ENCODE measurements around the gene FMN1.

FMN1 gene

DNA sequence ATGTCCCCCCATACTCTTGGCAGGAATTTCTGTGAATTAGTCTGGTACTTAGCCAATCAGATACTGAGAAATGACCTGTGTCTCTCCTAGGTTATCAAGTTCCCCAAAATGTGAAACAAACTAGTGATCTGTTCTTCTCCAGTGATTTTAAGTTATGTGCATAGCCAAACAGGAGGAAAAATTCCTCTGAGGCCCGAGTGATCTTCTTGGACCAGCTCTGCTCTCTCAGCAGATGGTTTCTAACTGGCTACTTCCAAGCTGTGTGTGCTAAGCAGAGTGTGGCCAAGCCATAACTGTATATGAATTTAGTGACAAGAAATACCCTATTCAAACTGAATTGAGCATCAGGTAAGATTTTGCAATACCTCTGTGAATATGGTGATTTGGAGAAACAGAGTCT is 387.2 kb downstream of the FMN1 start:
- Histone ChIP-seq H3K36me3 (ENCODE audit: control insufficient read depth in 1 of 2, insufficient read depth in 2 of 2, low read length in 2 of 2) (no peaks in the 10 kb centered on the region), H3K4me3 (ENCODE audit: low read depth in 1 of 2, low read length in 2 of 2) (no peak overlapping the region), H3K9me3 (ENCODE audit: control insufficient read depth in 1 of 2, low read length in 2 of 2) (no peaks in the 10 kb centered on the region), H3K27ac (ENCODE audit: low read length) (no peak overlapping the region), H3K27me3 (ENCODE audit: low read depth, low read length) (no peaks in the 10 kb centered on the region), H3K4me1 (ENCODE audit: control insufficient read depth in 1 of 2, insufficient read depth in 2 of 2, low read length in 2 of 2) (peaks cover 0 to 4% of the 10 kb centered on the region in 2 donors)

DNA sequence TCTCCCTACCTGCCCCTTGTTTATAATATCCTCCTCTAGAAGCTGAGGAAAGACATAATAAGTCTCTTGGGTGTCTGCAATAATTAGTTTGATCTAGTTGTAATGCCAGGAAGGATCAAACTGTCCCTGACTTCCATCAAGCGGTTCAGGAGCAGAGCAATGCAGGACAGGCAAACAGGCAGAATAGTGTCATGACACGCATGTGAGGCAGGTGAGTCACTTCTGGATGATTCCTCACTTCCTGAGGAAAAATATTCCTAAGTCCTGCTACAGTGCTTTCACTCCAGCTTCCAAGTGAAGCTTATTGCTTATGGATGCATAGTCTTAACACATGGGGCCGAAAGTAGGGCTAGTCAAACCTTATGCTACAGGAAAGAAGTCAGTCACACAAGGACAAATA is 390.9 kb downstream of the FMN1 start:
- Histone ChIP-seq H3K9me3 (ENCODE audit: control insufficient read depth in 1 of 2, low read length in 2 of 2) (no peaks in the 10 kb centered on the region), H3K4me3 (ENCODE audit: low read depth in 1 of 2, low read length in 2 of 2) (no peak overlapping the region), H3K36me3 (ENCODE audit: control insufficient read depth in 1 of 2, insufficient read depth in 2 of 2, low read length in 2 of 2) (no peaks in the 10 kb centered on the region), H3K27ac (ENCODE audit: low read length) (no peak overlapping the region), H3K27me3 (ENCODE audit: low read depth, low read length) (no peaks in the 10 kb centered on the region), H3K4me1 (ENCODE audit: control insufficient read depth in 1 of 2, insufficient read depth in 2 of 2, low read length in 2 of 2) (peaks cover 0 to 4% of the 10 kb centered on the region in 2 donors)

DNA sequence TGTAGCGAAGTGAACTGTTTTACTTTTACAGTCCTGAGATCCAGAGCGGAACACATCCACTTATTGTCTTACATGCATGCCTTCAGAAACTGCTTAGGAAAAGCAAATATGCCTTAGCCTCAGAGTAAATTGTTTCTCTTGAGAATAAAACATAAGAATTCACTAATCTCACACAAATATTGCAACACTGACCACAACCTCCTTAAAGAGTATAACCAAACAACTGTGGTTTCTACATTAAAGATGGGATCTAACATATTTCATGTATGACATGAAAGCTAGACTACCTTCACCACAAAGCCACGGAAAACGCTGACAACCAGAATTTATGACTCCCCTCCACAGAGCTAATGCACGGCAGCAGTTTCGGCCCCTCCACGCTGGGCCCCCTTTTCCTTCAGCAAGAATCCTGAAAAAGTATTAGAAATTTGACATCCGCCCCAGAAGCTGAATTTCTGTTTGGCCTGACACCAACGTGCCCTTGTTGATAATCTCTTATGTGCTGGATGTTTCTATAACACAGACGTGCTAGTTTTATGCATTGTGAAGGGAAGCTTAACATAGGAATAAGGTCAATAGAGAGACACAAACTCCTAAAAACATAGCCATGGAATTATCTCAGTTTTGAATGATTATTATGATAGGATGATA is 392.1 kb downstream of the FMN1 start:
- no peak overlapping the region for H3K27ac ChIP-seq (ENCODE audit: low read length)
- H3K36me3 ChIP-seq (ENCODE audit: control insufficient read depth in 1 of 2, insufficient read depth in 2 of 2, low read length in 2 of 2) = no peaks in the 10 kb centered on the region
- H3K4me3 ChIP-seq (ENCODE audit: low read depth in 1 of 2, low read length in 2 of 2) = no peak overlapping the region
- H3K4me1 ChIP-seq (ENCODE audit: control insufficient read depth in 1 of 2, insufficient read depth in 2 of 2, low read length in 2 of 2) = peaks cover 0 to 4% of the 10 kb centered on the region in 2 donors
- no peaks in the 10 kb centered on the region for H3K27me3 ChIP-seq (ENCODE audit: low read depth, low read length)
- no peaks in the 10 kb centered on the region for H3K9me3 ChIP-seq (ENCODE audit: control insufficient read depth in 1 of 2, low read length in 2 of 2)

DNA sequence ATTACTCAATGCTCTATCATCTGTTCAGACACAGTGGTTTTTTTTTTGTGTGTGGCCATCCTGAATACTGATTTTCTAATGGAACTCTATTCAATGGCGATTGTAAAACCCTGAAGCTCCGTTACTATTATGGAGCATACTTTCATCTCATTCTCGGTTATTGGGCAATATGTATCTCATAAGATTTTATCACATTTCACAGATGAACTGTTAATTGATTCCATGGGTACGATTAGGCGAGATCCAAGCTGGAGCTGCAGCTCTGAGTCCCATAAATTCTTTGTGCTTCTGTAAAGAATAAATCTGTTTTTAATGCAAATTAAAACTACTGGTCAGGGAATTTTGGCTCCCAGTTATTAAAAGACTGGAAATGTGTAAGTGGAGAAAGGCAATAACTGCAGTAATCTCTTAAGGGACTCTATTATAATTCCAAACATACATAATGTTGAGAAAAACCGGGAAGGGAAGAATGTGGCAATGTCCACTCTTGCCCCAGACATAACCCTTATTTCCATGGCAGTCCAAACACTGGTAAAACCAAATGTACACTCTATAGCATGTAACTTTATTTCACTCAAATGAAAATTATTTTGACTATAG is 394.5 kb downstream of the FMN1 start:
- Histone ChIP-seq H3K36me3 (ENCODE audit: control insufficient read depth in 1 of 2, insufficient read depth in 2 of 2, low read length in 2 of 2) (no peaks in the 10 kb centered on the region), H3K9me3 (ENCODE audit: control insufficient read depth in 1 of 2, low read length in 2 of 2) (no peaks in the 10 kb centered on the region), H3K4me3 (ENCODE audit: low read depth in 1 of 2, low read length in 2 of 2) (no peak overlapping the region), H3K27ac (ENCODE audit: low read length) (no peak overlapping the region), H3K27me3 (ENCODE audit: low read depth, low read length) (no peaks in the 10 kb centered on the region), H3K4me1 (ENCODE audit: control insufficient read depth in 1 of 2, insufficient read depth in 2 of 2, low read length in 2 of 2) (no peaks in the 10 kb centered on the region)

DNA sequence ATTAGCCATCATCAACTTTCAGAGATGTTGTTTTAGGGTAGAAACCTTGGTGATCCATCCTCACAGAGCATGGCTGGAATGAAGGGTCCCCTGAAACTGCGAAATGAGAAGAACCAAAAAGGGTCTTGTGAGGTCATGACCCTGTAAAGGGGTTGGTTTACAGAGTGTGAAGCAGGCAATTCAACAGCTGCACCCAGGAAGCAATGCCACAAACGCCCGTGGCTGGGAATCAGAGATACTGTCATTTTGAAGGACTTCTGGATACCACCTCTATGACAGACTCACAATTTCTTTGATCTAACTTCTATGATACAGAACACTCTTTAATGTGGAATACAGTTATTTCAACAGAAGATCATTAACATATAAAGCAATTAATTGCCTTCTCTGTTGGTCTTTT is 397.7 kb downstream of the FMN1 start:
- H3K27ac ChIP-seq (ENCODE audit: low read length) = no peak overlapping the region
- H3K27me3 ChIP-seq (ENCODE audit: low read depth, low read length) = no peaks in the 10 kb centered on the region
- no peaks in the 10 kb centered on the region for H3K36me3 ChIP-seq (ENCODE audit: control insufficient read depth in 1 of 2, insufficient read depth in 2 of 2, low read length in 2 of 2)
- no peak overlapping the region for H3K4me3 ChIP-seq (ENCODE audit: low read depth in 1 of 2, low read length in 2 of 2)
- H3K9me3 ChIP-seq (ENCODE audit: control insufficient read depth in 1 of 2, low read length in 2 of 2) = no peaks in the 10 kb centered on the region
- no peaks in the 10 kb centered on the region for H3K4me1 ChIP-seq (ENCODE audit: control insufficient read depth in 1 of 2, insufficient read depth in 2 of 2, low read length in 2 of 2)

DNA sequence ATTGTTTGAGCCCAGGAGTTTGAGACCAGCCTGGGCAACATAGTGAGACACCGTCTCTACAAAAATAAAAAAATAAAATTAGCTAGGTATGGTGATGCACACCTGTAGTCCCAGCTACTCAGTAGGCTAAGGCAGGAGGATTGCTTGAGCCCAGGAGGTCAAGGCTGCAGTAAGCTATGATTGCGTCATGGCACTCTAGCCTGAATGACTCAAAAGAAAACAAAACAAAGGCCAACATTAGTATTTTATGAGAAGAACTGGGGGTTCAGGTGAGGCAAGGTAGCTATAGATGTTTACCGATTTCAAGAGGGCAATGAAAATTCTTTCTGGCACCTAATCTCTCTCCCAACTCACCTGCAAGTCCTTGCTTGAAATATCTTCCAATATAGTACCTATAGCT is 399.5 kb downstream of the FMN1 start:
- no peak overlapping the region for H3K27ac ChIP-seq (ENCODE audit: low read length)
- H3K36me3 ChIP-seq (ENCODE audit: control insufficient read depth in 1 of 2, insufficient read depth in 2 of 2, low read length in 2 of 2) = no peaks in the 10 kb centered on the region
- H3K4me1 ChIP-seq (ENCODE audit: control insufficient read depth in 1 of 2, insufficient read depth in 2 of 2, low read length in 2 of 2) = peaks cover 0 to 7% of the 10 kb centered on the region in 2 donors
- H3K27me3 ChIP-seq (ENCODE audit: low read depth, low read length) = no peaks in the 10 kb centered on the region
- no peaks in the 10 kb centered on the region for H3K9me3 ChIP-seq (ENCODE audit: control insufficient read depth in 1 of 2, low read length in 2 of 2)
- H3K4me3 ChIP-seq (ENCODE audit: low read depth in 1 of 2, low read length in 2 of 2) = no peak overlapping the region

DNA sequence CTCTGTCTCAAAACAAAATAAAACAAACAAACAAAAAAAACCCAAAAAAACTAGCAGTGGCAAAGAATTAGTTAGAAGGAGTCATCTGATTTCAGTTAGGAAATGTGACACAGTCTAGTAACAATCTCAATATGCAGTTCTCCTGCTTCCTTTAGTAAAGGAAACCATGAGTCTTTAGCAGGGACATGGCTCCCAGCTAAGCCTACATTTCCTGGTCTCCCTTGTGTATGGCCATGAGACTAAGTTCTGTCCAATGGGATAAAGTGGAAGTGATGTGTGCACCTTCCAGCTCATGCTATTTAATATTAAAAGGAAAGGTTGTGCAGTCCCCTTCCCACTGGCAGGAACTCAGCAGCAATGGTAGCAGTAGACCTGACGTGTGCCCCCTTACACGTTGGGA is 402.1 kb downstream of the FMN1 start:
- Histone ChIP-seq H3K36me3 (ENCODE audit: control insufficient read depth in 1 of 2, insufficient read depth in 2 of 2, low read length in 2 of 2) (no peaks in the 10 kb centered on the region), H3K27ac (ENCODE audit: low read length) (no peak overlapping the region), H3K4me3 (ENCODE audit: low read depth in 1 of 2, low read length in 2 of 2) (no peak overlapping the region), H3K9me3 (ENCODE audit: control insufficient read depth in 1 of 2, low read length in 2 of 2) (no peaks in the 10 kb centered on the region), H3K27me3 (ENCODE audit: low read depth, low read length) (no peaks in the 10 kb centered on the region), H3K4me1 (ENCODE audit: control insufficient read depth in 1 of 2, insufficient read depth in 2 of 2, low read length in 2 of 2) (peaks cover 0 to 9% of the 10 kb centered on the region in 2 donors)

DNA sequence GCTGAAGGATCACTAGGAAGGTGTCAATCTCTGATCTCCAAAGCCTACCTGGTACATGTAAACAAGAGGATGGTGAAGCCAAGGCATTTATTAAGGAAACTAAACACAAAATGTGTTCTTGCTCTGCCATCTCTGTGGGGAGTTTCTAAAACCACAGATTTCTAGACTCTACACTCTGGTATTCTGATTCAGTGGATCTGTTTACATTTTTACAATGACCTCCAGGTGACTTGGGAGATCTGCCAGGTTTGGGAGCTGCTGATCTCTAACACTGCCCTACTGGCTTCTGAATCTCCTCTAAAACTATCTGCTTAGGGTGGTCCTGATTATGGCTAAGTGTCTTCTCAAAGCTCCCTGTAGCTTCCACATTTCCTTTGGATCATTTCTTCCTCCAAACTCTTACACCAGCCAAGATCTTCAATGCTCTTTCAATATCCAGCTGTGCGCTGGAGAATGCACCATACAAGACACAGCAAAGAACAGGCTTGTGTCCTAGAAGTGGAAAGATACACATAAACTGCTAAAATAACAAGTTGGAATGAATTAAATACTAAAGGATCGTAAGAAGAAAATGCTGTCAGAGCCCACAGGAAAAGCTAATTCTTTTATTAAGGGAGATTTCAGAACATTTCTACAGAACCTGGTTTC is 404.0 kb downstream of the FMN1 start:
- H3K27ac ChIP-seq (ENCODE audit: low read length) = no peak overlapping the region
- no peaks in the 10 kb centered on the region for H3K36me3 ChIP-seq (ENCODE audit: control insufficient read depth in 1 of 2, insufficient read depth in 2 of 2, low read length in 2 of 2)
- no peaks in the 10 kb centered on the region for H3K27me3 ChIP-seq (ENCODE audit: low read depth, low read length)
- no peak overlapping the region for H3K4me3 ChIP-seq (ENCODE audit: low read depth in 1 of 2, low read length in 2 of 2)
- H3K9me3 ChIP-seq (ENCODE audit: control insufficient read depth in 1 of 2, low read length in 2 of 2) = no peaks in the 10 kb centered on the region
- peaks cover 0 to 9% of the 10 kb centered on the region in 2 donors for H3K4me1 ChIP-seq (ENCODE audit: control insufficient read depth in 1 of 2, insufficient read depth in 2 of 2, low read length in 2 of 2)

DNA sequence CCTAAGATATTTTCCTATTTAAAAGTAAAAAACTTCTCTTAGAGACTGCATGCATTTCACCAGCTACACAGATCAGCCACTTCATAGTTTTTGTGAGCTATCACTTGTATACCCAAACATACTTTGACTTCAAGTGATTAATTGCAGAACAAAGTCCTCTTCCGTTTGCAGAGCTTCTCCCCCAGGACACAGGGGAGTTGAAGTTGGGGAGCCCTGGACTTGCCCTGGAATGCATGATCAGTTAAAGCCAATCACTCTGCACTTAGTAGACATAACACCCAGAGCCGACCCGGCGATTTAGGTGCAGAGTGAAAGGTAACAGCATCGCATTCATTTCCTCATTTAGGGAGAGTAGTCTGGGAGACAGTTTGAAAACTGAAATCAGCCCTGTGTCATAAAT is 406.6 kb downstream of the FMN1 start:
- Histone ChIP-seq H3K4me3 (ENCODE audit: low read depth in 1 of 2, low read length in 2 of 2) (no peak overlapping the region), H3K4me1 (ENCODE audit: control insufficient read depth in 1 of 2, insufficient read depth in 2 of 2, low read length in 2 of 2) (peaks cover 0 to 9% of the 10 kb centered on the region in 2 donors), H3K27ac (ENCODE audit: low read length) (no peak overlapping the region), H3K9me3 (ENCODE audit: control insufficient read depth in 1 of 2, low read length in 2 of 2) (no peaks in the 10 kb centered on the region), H3K27me3 (ENCODE audit: low read depth, low read length) (no peaks in the 10 kb centered on the region), H3K36me3 (ENCODE audit: control insufficient read depth in 1 of 2, insufficient read depth in 2 of 2, low read length in 2 of 2) (no peaks in the 10 kb centered on the region)

DNA sequence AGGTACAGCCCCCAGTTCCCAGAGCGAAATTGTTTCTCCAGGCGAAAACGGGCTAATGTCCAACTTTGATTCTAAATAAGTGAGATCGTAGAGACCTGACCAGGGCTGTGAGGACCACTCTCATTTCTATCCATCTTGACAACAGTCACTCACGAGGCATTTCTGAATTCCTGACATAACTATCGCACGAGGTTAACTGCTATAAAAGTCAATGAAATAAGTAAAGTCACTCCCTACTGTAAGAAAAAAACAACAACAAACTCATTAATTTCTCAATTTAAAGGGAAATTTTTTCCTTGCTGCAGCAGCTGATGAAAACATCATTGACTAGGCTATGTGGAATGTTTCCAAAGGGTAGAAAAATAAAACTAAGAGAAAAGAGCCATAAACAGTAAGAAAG is 407.6 kb downstream of the FMN1 start:
- no peaks in the 10 kb centered on the region for H3K9me3 ChIP-seq (ENCODE audit: control insufficient read depth in 1 of 2, low read length in 2 of 2)

DNA sequence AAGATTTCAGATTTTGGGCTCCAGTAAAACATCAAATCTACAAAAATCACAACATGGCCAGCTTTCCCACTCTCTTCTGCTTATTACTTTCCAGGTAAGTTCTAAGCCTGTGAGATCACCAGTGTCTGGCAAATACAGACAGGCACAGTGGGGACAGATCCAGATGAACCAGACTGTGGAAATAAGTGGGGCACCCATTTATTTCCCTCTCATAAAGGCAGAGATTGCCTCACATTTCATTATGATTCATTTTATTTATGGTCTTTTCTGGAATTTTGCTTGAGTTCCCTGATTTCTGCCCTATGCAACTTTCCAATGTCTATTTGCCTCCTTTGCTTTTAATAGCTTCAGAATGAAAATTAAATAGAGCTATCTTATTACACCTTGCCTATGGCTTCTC is 409.9 kb downstream of the FMN1 start:
- H3K4me3 ChIP-seq (ENCODE audit: low read depth in 1 of 2, low read length in 2 of 2) = no peak overlapping the region

More for the DNA sequence above, 407.6 kb downstream of the FMN1 start:
- no peak overlapping the region for H3K27ac ChIP-seq (ENCODE audit: low read length)
- H3K27me3 ChIP-seq (ENCODE audit: low read depth, low read length) = no peaks in the 10 kb centered on the region
- H3K4me3 ChIP-seq (ENCODE audit: low read depth in 1 of 2, low read length in 2 of 2) = no peak overlapping the region
- H3K4me1 ChIP-seq (ENCODE audit: control insufficient read depth in 1 of 2, insufficient read depth in 2 of 2, low read length in 2 of 2) = peaks cover 0 to 9% of the 10 kb centered on the region in 2 donors
- no peaks in the 10 kb centered on the region for H3K36me3 ChIP-seq (ENCODE audit: control insufficient read depth in 1 of 2, insufficient read depth in 2 of 2, low read length in 2 of 2)

More for the DNA sequence above, 409.9 kb downstream of the FMN1 start:
- Histone ChIP-seq H3K9me3 (ENCODE audit: control insufficient read depth in 1 of 2, low read length in 2 of 2) (peaks cover 0 to 3% of the 10 kb centered on the region in 2 donors), H3K27ac (ENCODE audit: low read length) (no peak overlapping the region), H3K27me3 (ENCODE audit: low read depth, low read length) (no peaks in the 10 kb centered on the region), H3K4me1 (ENCODE audit: control insufficient read depth in 1 of 2, insufficient read depth in 2 of 2, low read length in 2 of 2) (no peaks in the 10 kb centered on the region), H3K36me3 (ENCODE audit: control insufficient read depth in 1 of 2, insufficient read depth in 2 of 2, low read length in 2 of 2) (no peaks in the 10 kb centered on the region)

Measured in muscle layer of duodenum (tissue), 2 donors.